ENCODE data around the gene MAPKAPK3. TPM values are rescaled to one million over a fixed set of nuclear protein-coding genes. Genes with fewer than 3 reads are reported as not detected.

Gene MAPKAPK3
- total RNA-seq, 1 donor from 2014 or later, result 359 TPM

- no peak for DNase-seq
- no peak for TF ChIP-seq CTCF (IDR thresholded peaks at IDR 0.05; ENCODE audit: borderline replicate concordance)
- no peaks in the 10 kb centered on the region for H3K27me3 ChIP-seq (ENCODE audit: low read depth)
- intact Hi-C loops (cut with micrococcal nuclease), result no loop called here
- no peak overlapping the region for H3K27ac ChIP-seq (replicated peaks)
- no peaks in the 10 kb centered on the region for H3K4me1 ChIP-seq
- no peaks in the 10 kb centered on the region for H3K9me3 ChIP-seq (replicated peaks)
- no peaks in the 10 kb centered on the region for H3K36me3 ChIP-seq
- no peak overlapping the region for H3K4me3 ChIP-seq
Measured at GRCh38 chr3:50658416-50658815, 41.5 kb downstream of the MAPKAPK3 start.

DNA sequence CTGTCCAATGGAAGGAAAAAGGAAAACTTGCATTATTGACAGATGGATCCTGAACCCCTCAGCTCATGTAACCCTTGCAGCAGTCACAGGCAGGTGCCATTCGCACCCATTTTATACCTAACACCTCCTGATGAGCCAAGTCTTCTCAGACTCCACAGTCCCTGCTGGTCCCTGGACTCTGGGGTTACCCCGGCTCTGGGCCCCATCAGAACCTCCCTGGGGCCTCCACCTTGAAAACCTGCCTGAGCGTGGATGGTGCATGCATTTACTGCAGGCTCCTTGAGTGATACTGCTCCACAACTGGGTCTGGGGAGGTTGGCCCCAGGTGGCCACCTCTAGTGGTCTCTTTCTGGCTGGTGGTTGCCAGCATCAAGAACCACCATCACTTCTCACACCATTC lies 41.9 kb downstream of the MAPKAPK3 start:
- Histone ChIP-seq H3K36me3 (no peaks in the 10 kb centered on the region), H3K4me3 (no peak overlapping the region), H3K4me1 (no peaks in the 10 kb centered on the region), H3K9me3 (replicated peaks) (no peaks in the 10 kb centered on the region), H3K27me3 (ENCODE audit: low read depth) (no peaks in the 10 kb centered on the region), H3K27ac (replicated peaks) (no peak overlapping the region)
- no peak for DNase-seq
- intact Hi-C loops (cut with micrococcal nuclease), result no loop called here
- no peak for TF ChIP-seq CTCF (IDR thresholded peaks at IDR 0.05; ENCODE audit: borderline replicate concordance)

DNA sequence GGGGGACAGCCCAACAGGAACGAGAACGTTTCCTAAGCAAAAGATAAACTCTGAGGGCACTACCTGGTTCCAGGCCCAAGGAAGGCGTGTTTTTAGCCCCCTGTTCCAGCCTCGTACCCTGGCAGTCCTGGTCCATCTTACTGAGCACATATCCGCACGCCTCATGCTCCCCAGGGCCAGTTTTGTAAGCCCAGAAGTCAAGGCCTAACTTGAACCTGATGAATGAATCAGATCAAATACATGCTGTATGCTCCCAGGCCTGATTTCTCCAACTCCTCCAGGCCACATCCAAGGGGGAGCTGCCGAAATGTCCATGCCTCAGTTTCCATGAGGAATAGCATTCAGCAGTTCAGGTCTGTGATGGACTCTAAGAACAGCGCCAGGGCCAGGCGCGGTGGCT lies 43.4 kb downstream of the MAPKAPK3 start:
- DNase-seq, result no peak
- TF ChIP-seq CTCF (IDR thresholded peaks at IDR 0.05; ENCODE audit: borderline replicate concordance), result no peak
- intact Hi-C loops (cut with micrococcal nuclease), result no loop called here

GRCh38 chr3:50661321-50661837 lies 44.4 kb downstream of the MAPKAPK3 start:
- H3K27ac ChIP-seq (replicated peaks), result no peak overlapping the region
- H3K36me3 ChIP-seq, result no peaks in the 10 kb centered on the region
- no peak for TF ChIP-seq CTCF (IDR thresholded peaks at IDR 0.05; ENCODE audit: borderline replicate concordance)
- H3K9me3 ChIP-seq (replicated peaks), result no peaks in the 10 kb centered on the region
- no peaks in the 10 kb centered on the region for H3K27me3 ChIP-seq (ENCODE audit: low read depth)
- H3K4me3 ChIP-seq, result no peak overlapping the region
- no peaks in the 10 kb centered on the region for H3K4me1 ChIP-seq
- DNase-seq, result no peak
- intact Hi-C loops (cut with micrococcal nuclease), result no loop called here

More for the DNA sequence above, 43.4 kb downstream of the MAPKAPK3 start:
- H3K27ac ChIP-seq (replicated peaks), result no peak overlapping the region
- no peaks in the 10 kb centered on the region for H3K36me3 ChIP-seq
- H3K4me1 ChIP-seq, result no peaks in the 10 kb centered on the region
- H3K9me3 ChIP-seq (replicated peaks), result no peaks in the 10 kb centered on the region
- no peak overlapping the region for H3K4me3 ChIP-seq
- H3K27me3 ChIP-seq (ENCODE audit: low read depth), result no peaks in the 10 kb centered on the region

DNA sequence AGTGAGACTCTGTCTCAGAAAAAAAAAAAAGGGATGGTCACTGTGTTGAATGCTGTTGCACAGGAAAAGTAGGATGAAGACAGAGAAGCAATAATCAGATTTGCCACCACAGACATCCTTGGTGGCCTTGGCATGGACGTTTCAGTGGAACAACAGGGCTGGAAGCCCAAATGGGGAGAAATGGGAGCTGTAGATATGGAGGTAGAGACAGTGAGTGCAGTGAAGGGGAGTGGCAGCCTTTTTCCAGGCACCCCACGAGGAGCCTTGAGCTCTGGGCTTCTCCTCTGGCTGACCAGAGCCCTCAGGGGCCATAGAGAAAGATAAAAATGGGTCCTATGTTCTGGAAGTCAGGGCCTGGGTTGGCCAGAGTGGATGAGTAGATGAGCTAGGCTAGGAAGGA lies 45.5 kb downstream of the MAPKAPK3 start:
- H3K27ac ChIP-seq (replicated peaks), result no peak overlapping the region
- DNase-seq, result no peak
- H3K36me3 ChIP-seq, result no peaks in the 10 kb centered on the region
- no peaks in the 10 kb centered on the region for H3K9me3 ChIP-seq (replicated peaks)
- no peak overlapping the region for H3K4me3 ChIP-seq
- no peaks in the 10 kb centered on the region for H3K4me1 ChIP-seq
- TF ChIP-seq CTCF (IDR thresholded peaks at IDR 0.05; ENCODE audit: borderline replicate concordance), result no peak
- intact Hi-C loops (cut with micrococcal nuclease), result no loop called here
- no peaks in the 10 kb centered on the region for H3K27me3 ChIP-seq (ENCODE audit: low read depth)

Data from left ventricle myocardium inferior (tissue), 1 donor.